ENCODE results near the gene STARD6.
"Not testable (repeated sequence)": the region's sequence is repeated elsewhere in the genome, so short reads cannot be mapped to it uniquely, and the experiment has no call there.

The STARD6 gene

GRCh38 chr18:54386800-54387495, 29.3 kb upstream of the STARD6 start:
- 94 to 95% methylated on average over 23 of the region's 23 CpGs for WGBS, 2 experiments
- H3K4me1 ChIP-seq (ENCODE audit: control insufficient read depth, insufficient read depth, low read length); H3K4me3 ChIP-seq (ENCODE audit: insufficient read depth, low read depth, low read length); H3K27ac ChIP-seq (ENCODE audit: insufficient read depth, low read depth, low read length, poor library complexity, severe bottlenecking); H3K9me3 ChIP-seq (ENCODE audit: control insufficient read depth, low read length); H3K27me3 ChIP-seq (ENCODE audit: control insufficient read depth, insufficient read depth, low read length, poor library complexity, severe bottlenecking); H3K36me3 ChIP-seq (ENCODE audit: control insufficient read depth, insufficient read depth, low read length): not testable (repeated sequence)

GRCh38 chr18:54386043-54386442, 28.4 kb upstream of the STARD6 start:
- H3K4me1 ChIP-seq (ENCODE audit: control insufficient read depth, insufficient read depth, low read length): no peaks in the 10 kb centered on the region
- no peak overlapping the region for H3K4me3 ChIP-seq (ENCODE audit: insufficient read depth, low read depth, low read length)
- no peaks in the 10 kb centered on the region for H3K9me3 ChIP-seq (ENCODE audit: control insufficient read depth, low read length)
- H3K27ac ChIP-seq (ENCODE audit: insufficient read depth, low read depth, low read length, poor library complexity, severe bottlenecking): no peak overlapping the region
- WGBS, 2 experiments: 74% methylated on average over 4 of the region's 4 CpGs
- no peaks in the 10 kb centered on the region for H3K36me3 ChIP-seq (ENCODE audit: control insufficient read depth, insufficient read depth, low read length)
- no peaks in the 10 kb centered on the region for H3K27me3 ChIP-seq (ENCODE audit: control insufficient read depth, insufficient read depth, low read length, poor library complexity, severe bottlenecking)

DNA sequence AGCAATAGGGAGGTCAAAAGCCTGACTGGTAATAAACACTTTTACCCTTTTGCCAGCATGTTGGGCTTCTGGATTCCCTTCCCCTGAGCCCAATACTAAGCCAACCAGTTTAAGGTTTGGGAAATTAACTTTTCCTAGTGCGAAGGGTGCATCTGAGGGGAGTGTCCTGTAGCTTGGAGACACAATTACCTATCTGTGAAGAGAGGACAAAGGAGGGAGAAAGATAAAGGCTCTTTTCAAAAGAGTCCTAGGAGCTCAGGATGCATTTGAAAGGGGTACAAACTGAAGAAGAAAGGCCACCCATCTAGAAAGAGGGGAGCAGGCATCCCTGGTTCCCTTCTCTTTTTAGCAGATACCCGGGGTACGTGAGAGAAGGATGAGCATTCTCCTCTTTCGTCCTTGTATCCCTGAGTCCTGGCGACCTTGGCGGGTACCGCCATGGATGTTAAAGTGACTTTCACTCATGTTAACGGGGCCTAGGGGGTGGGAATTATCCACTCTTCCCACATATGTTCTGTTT, 25.1 kb upstream of the STARD6 start:
- Histone ChIP-seq H3K27me3 (ENCODE audit: control insufficient read depth, insufficient read depth, low read length, poor library complexity, severe bottlenecking) (no peaks in the 10 kb centered on the region), H3K4me3 (ENCODE audit: insufficient read depth, low read depth, low read length) (no peak overlapping the region), H3K27ac (ENCODE audit: insufficient read depth, low read depth, low read length, poor library complexity, severe bottlenecking) (no peak overlapping the region), H3K36me3 (ENCODE audit: control insufficient read depth, insufficient read depth, low read length) (no peaks in the 10 kb centered on the region), H3K4me1 (ENCODE audit: control insufficient read depth, insufficient read depth, low read length) (no peaks in the 10 kb centered on the region), H3K9me3 (ENCODE audit: control insufficient read depth, low read length) (no peaks in the 10 kb centered on the region)
- WGBS, 2 experiments: 35 to 36% methylated on average over 8 of the region's 8 CpGs

GRCh38 chr18:54382076-54382475, 24.4 kb upstream of the STARD6 start:
- H3K27me3 ChIP-seq (ENCODE audit: control insufficient read depth, insufficient read depth, low read length, poor library complexity, severe bottlenecking): no peaks in the 10 kb centered on the region
- H3K9me3 ChIP-seq (ENCODE audit: control insufficient read depth, low read length): no peaks in the 10 kb centered on the region
- no peaks in the 10 kb centered on the region for H3K36me3 ChIP-seq (ENCODE audit: control insufficient read depth, insufficient read depth, low read length)
- no peak overlapping the region for H3K27ac ChIP-seq (ENCODE audit: insufficient read depth, low read depth, low read length, poor library complexity, severe bottlenecking)
- H3K4me1 ChIP-seq (ENCODE audit: control insufficient read depth, insufficient read depth, low read length): no peaks in the 10 kb centered on the region
- 83 to 92% methylated on average over 3 of the region's 3 CpGs for WGBS, 2 experiments
- no peak overlapping the region for H3K4me3 ChIP-seq (ENCODE audit: insufficient read depth, low read depth, low read length)

GRCh38 chr18:54381640-54382039, 24.0 kb upstream of the STARD6 start:
- Histone ChIP-seq H3K27ac (ENCODE audit: insufficient read depth, low read depth, low read length, poor library complexity, severe bottlenecking) (no peak overlapping the region), H3K9me3 (ENCODE audit: control insufficient read depth, low read length) (no peaks in the 10 kb centered on the region), H3K36me3 (ENCODE audit: control insufficient read depth, insufficient read depth, low read length) (no peaks in the 10 kb centered on the region), H3K4me3 (ENCODE audit: insufficient read depth, low read depth, low read length) (no peak overlapping the region), H3K27me3 (ENCODE audit: control insufficient read depth, insufficient read depth, low read length, poor library complexity, severe bottlenecking) (no peaks in the 10 kb centered on the region), H3K4me1 (ENCODE audit: control insufficient read depth, insufficient read depth, low read length) (no peaks in the 10 kb centered on the region)
- WGBS, 2 experiments: 66 to 77% methylated on average over 2 of the region's 2 CpGs

GRCh38 chr18:54378057-54378456, 20.4 kb upstream of the STARD6 start:
- H3K4me1 ChIP-seq (ENCODE audit: control insufficient read depth, insufficient read depth, low read length): no peaks in the 10 kb centered on the region
- H3K36me3 ChIP-seq (ENCODE audit: control insufficient read depth, insufficient read depth, low read length): peaks cover 16% of the 10 kb centered on the region
- H3K27me3 ChIP-seq (ENCODE audit: control insufficient read depth, insufficient read depth, low read length, poor library complexity, severe bottlenecking): no peaks in the 10 kb centered on the region
- no peak overlapping the region for H3K27ac ChIP-seq (ENCODE audit: insufficient read depth, low read depth, low read length, poor library complexity, severe bottlenecking)
- no peaks in the 10 kb centered on the region for H3K9me3 ChIP-seq (ENCODE audit: control insufficient read depth, low read length)
- 94 to 98% methylated on average over 4 of the region's 4 CpGs for WGBS, 2 experiments
- no peak overlapping the region for H3K4me3 ChIP-seq (ENCODE audit: insufficient read depth, low read depth, low read length)

DNA sequence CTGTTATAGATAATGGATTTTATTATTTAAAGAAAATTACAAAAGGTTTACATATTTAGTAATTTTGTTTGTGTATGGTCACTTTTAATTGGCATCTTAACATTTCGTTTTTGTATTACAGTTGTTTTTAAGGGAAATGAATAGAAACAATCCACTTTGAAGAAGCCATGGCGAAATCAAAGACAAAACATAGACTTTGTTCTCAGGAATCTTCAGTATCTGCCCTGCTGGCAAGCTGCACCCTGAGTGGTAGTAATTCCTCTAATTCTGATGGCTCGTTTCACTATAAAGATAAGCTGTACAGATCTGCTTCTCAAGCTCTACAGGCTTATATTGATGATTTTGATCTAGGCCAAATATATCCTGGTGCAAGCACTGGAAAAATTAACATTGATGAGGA, 2.7 kb upstream of the STARD6 start:
- H3K4me1 ChIP-seq (ENCODE audit: control insufficient read depth, insufficient read depth, low read length): no peaks in the 10 kb centered on the region
- WGBS, 2 experiments: 53 to 54% methylated on average over 3 of the region's 3 CpGs
- H3K27ac ChIP-seq (ENCODE audit: insufficient read depth, low read depth, low read length, poor library complexity, severe bottlenecking): no peak overlapping the region
- H3K4me3 ChIP-seq (ENCODE audit: insufficient read depth, low read depth, low read length): no peak overlapping the region
- no peaks in the 10 kb centered on the region for H3K27me3 ChIP-seq (ENCODE audit: control insufficient read depth, insufficient read depth, low read length, poor library complexity, severe bottlenecking)
- H3K36me3 ChIP-seq (ENCODE audit: control insufficient read depth, insufficient read depth, low read length): peaks cover 16% of the 10 kb centered on the region
- no peaks in the 10 kb centered on the region for H3K9me3 ChIP-seq (ENCODE audit: control insufficient read depth, low read length)

DNA sequence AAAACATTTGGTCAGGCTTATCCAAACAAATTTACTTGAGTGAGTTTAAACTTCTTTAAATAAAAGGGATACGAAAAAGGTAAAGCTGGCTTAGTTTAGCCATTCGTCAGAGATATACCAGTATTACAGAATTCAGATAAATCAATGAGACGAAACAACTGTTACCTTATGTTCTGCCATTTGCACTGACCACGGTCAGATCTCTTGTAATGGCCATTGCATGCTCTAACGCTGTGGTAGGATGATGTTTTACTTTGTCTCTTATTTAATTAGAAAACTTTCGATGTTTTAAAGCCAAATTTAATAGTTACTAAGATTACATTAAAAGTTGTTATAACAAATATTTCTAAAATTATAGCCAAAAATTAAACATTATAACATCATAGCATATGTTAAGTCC, 1.6 kb upstream of the STARD6 start:
- Histone ChIP-seq H3K4me1 (ENCODE audit: control insufficient read depth, insufficient read depth, low read length) (no peaks in the 10 kb centered on the region), H3K27ac (ENCODE audit: insufficient read depth, low read depth, low read length, poor library complexity, severe bottlenecking) (no peak overlapping the region), H3K27me3 (ENCODE audit: control insufficient read depth, insufficient read depth, low read length, poor library complexity, severe bottlenecking) (no peaks in the 10 kb centered on the region), H3K36me3 (ENCODE audit: control insufficient read depth, insufficient read depth, low read length) (peaks cover 16% of the 10 kb centered on the region), H3K4me3 (ENCODE audit: insufficient read depth, low read depth, low read length) (peak overlapping the region; percentile 67), H3K9me3 (ENCODE audit: control insufficient read depth, low read length) (no peaks in the 10 kb centered on the region)
- WGBS, 2 experiments: 31% methylated on average over 5 of the region's 6 CpGs

GRCh38 chr18:54358495-54359040, 910 bp upstream of the STARD6 start:
- Histone ChIP-seq H3K27me3 (ENCODE audit: control insufficient read depth, insufficient read depth, low read length, poor library complexity, severe bottlenecking) (no peaks in the 10 kb centered on the region), H3K4me1 (ENCODE audit: control insufficient read depth, insufficient read depth, low read length) (no peaks in the 10 kb centered on the region), H3K9me3 (ENCODE audit: control insufficient read depth, low read length) (no peaks in the 10 kb centered on the region), H3K27ac (ENCODE audit: insufficient read depth, low read depth, low read length, poor library complexity, severe bottlenecking) (peak overlapping the region; percentile 19), H3K4me3 (ENCODE audit: insufficient read depth, low read depth, low read length) (peak overlapping the region; percentile 67), H3K36me3 (ENCODE audit: control insufficient read depth, insufficient read depth, low read length) (peaks cover 16% of the 10 kb centered on the region)
- 1 to 2% methylated on average over 20 to 21 of the region's 21 CpGs for WGBS, 2 experiments

- Histone ChIP-seq H3K4me1 (ENCODE audit: control insufficient read depth, insufficient read depth, low read length) (no peaks in the 10 kb centered on the region), H3K27ac (ENCODE audit: insufficient read depth, low read depth, low read length, poor library complexity, severe bottlenecking) (peak overlapping the region; percentile 3), H3K4me3 (ENCODE audit: insufficient read depth, low read depth, low read length) (peak overlapping the region; percentile 67), H3K27me3 (ENCODE audit: control insufficient read depth, insufficient read depth, low read length, poor library complexity, severe bottlenecking) (no peaks in the 10 kb centered on the region), H3K36me3 (ENCODE audit: control insufficient read depth, insufficient read depth, low read length) (peaks cover 9% of the 10 kb centered on the region), H3K9me3 (ENCODE audit: control insufficient read depth, low read length) (peaks cover 2% of the 10 kb centered on the region)
- 4% methylated on average over 15 of the region's 15 CpGs for WGBS, 2 experiments
Measured at GRCh38 chr18:54357082-54357659, 487 bp downstream of the STARD6 start.
